Tibial artery (tissue), 4 donors: ENCODE data around the gene RNF43.

Source experiments
- DNase-seq, 2 donors: peaks; one replicate each; pipeline ENCODE4 v3.0.0-alpha.2; 2019
- H3K27ac ChIP-seq, 2 donors: fragments of 200-600 bp; sonication (generic) in 1 of 2; 1 replicate in 1 of 2; 2 replicates in 1 of 2; pipeline ENCODE4 v1.5.1; 2018 to 2019; ENCODE audit warnings: mild to moderate bottlenecking in 1 of 2
- H3K27me3 ChIP-seq, 2 donors: fragments of 200-600 bp; sonication (generic) in 1 of 2; one replicate each; pipeline versions ENCODE4 v1.5.1 to v1.6.0; 2016 to 2019
- H3K36me3 ChIP-seq, 3 donors: fragments of 200-600 bp; sonication (generic) in 2 of 3; one replicate each; pipeline ENCODE4 v1.5.1; 2016 to 2019; ENCODE audit warnings: mild to moderate bottlenecking in 2 of 3
- H3K4me1 ChIP-seq, 4 donors: fragments of 200-600 bp; sonication (generic) in 2 of 4; 1 replicate in 3 of 4; 2 replicates in 1 of 4; pipeline ENCODE4 v1.5.1; 2016 to 2019
- H3K4me3 ChIP-seq, 2 donors: fragments of 200-600 bp; sonication (generic) in 1 of 2; 1 replicate in 1 of 2; 2 replicates in 1 of 2; pipeline ENCODE4 v1.5.1; 2018 to 2019; ENCODE audit warnings: mild to moderate bottlenecking in 2 of 2
- H3K9me3 ChIP-seq, 3 donors: fragments of 200-600 bp; sonication (generic) in 1 of 3; one replicate each; pipeline ENCODE4 v1.5.1; 2016 to 2019
- CTCF ChIP-seq, 2 experiments: fragments of 200-600 bp in 1 of 2; fragments of 450-650 bp in 1 of 2; IDR thresholded peaks; one replicate each; pipeline ENCODE4 v1.5.1; 2017 to 2019; ENCODE audit warnings: antibody characterized with exemption in 2 of 2, mild to moderate bottlenecking in 1 of 2, moderate library complexity in 1 of 2
- intact Hi-C: fragments of 100-400 bp; cut with DNase I; formaldehyde crosslinking; loops from one replicate; pipeline ENCODE4 v1.15.0; 2023; ENCODE audit warnings: low total_unique reads

The RNF43 gene

GRCh38 chr17:58384897-58385296 is 32.4 kb downstream of the RNF43 start:
- Histone ChIP-seq H3K4me3 (no peak overlapping the region), H3K36me3 (no peaks in the 10 kb centered on the region), H3K4me1 (no peaks in the 10 kb centered on the region), H3K27ac (no peak overlapping the region), H3K27me3 (no peaks in the 10 kb centered on the region), H3K9me3 (no peaks in the 10 kb centered on the region)
- DNase-seq = no peak
- intact Hi-C loops = no loop called here
- no peak for TF ChIP-seq CTCF (IDR thresholded peaks at IDR 0.05)

GRCh38 chr17:58383892-58384462 is 33.4 kb downstream of the RNF43 start:
- intact Hi-C loops = no loop called here

GRCh38 chr17:58382872-58383242 is 34.5 kb downstream of the RNF43 start:
- no peak overlapping the region for H3K27ac ChIP-seq
- no peaks in the 10 kb centered on the region for H3K36me3 ChIP-seq
- no peak for TF ChIP-seq CTCF (IDR thresholded peaks at IDR 0.05)
- no peaks in the 10 kb centered on the region for H3K27me3 ChIP-seq
- no peak for DNase-seq
- intact Hi-C loops = no loop called here
- H3K4me1 ChIP-seq = no peaks in the 10 kb centered on the region
- no peak overlapping the region for H3K4me3 ChIP-seq
- H3K9me3 ChIP-seq = no peaks in the 10 kb centered on the region

More at GRCh38 chr17:58383892-58384462, 33.4 kb downstream of the RNF43 start:
- no peaks in the 10 kb centered on the region for H3K36me3 ChIP-seq
- DNase-seq = no peak
- no peaks in the 10 kb centered on the region for H3K9me3 ChIP-seq
- H3K27me3 ChIP-seq = no peaks in the 10 kb centered on the region
- no peak overlapping the region for H3K27ac ChIP-seq
- TF ChIP-seq CTCF (IDR thresholded peaks at IDR 0.05) = no peak
- no peak overlapping the region for H3K4me3 ChIP-seq
- H3K4me1 ChIP-seq = no peaks in the 10 kb centered on the region

- DNase-seq = no peak
- H3K4me3 ChIP-seq = no peak overlapping the region
- no peaks in the 10 kb centered on the region for H3K4me1 ChIP-seq
- H3K36me3 ChIP-seq = no peaks in the 10 kb centered on the region
- no peak overlapping the region for H3K27ac ChIP-seq
- no peak for TF ChIP-seq CTCF (IDR thresholded peaks at IDR 0.05)
- intact Hi-C loops = no loop called here
- no peaks in the 10 kb centered on the region for H3K27me3 ChIP-seq
- no peaks in the 10 kb centered on the region for H3K9me3 ChIP-seq
Observed at GRCh38 chr17:58382108-58382871, 35.0 kb downstream of the RNF43 start.

- no peak overlapping the region for H3K27ac ChIP-seq
- H3K9me3 ChIP-seq = no peaks in the 10 kb centered on the region
Observed at GRCh38 chr17:58381124-58382035, 36.0 kb downstream of the RNF43 start.

More at GRCh38 chr17:58381124-58382035, 36.0 kb downstream of the RNF43 start:
- H3K4me1 ChIP-seq = no peaks in the 10 kb centered on the region
- TF ChIP-seq CTCF (IDR thresholded peaks at IDR 0.05) = no peak
- no peaks in the 10 kb centered on the region for H3K27me3 ChIP-seq
- intact Hi-C loops = no loop called here
- DNase-seq = no peak
- H3K36me3 ChIP-seq = no peaks in the 10 kb centered on the region
- no peak overlapping the region for H3K4me3 ChIP-seq
